ENCODE measurements around the gene EVI5.

- TF ChIP-seq IRF2 (CRISPR knock-in tag; IDR thresholded peaks at IDR 0.05; ENCODE audit: borderline replicate concordance, low read depth) (no peak), CTCF (IDR thresholded peaks at IDR 0.05) (no peak), E2F5 (CRISPR knock-in tag; IDR thresholded peaks at IDR 0.05) (no peak), ATF1 (CRISPR knock-in tag; IDR thresholded peaks at IDR 0.05) (no peak), SP1 (CRISPR knock-in tag; conservative IDR thresholded peaks at IDR 0.05) (no peak), HMGA2 (CRISPR knock-in tag; IDR thresholded peaks at IDR 0.05) (no peak), CBFB (CRISPR knock-in tag; IDR thresholded peaks at IDR 0.05; ENCODE audit: low read depth) (no peak), STAT6 (CRISPR knock-in tag; conservative IDR thresholded peaks at IDR 0.05; ENCODE audit: low read depth) (no peak), NR3C1 (CRISPR knock-in tag; conservative IDR thresholded peaks at IDR 0.05; ENCODE audit: low read depth) (no peak), ZNF138 (CRISPR knock-in tag; conservative IDR thresholded peaks at IDR 0.05) (no peak), NR2C2 (CRISPR knock-in tag; IDR thresholded peaks at IDR 0.05) (no peak), ZNF317 (CRISPR knock-in tag; IDR thresholded peaks at IDR 0.05; ENCODE audit: borderline replicate concordance, low read depth) (no peak)
These were observed 240.1 kb downstream of the EVI5 start for GRCh38 chr1:92544756-92545165.
